Vagina (tissue), 2 donors: Measurements from ENCODE around the gene CDC20B. TPM values are rescaled to one million over a fixed set of nuclear protein-coding genes. Genes with fewer than 3 reads are reported as not detected.
"Not testable (repeated sequence)": the region's sequence is repeated elsewhere in the genome, so short reads cannot be mapped to it uniquely, and the experiment has no call there.

Source experiments
- DNase-seq, 2 donors: peaks; one replicate each; pipeline ENCODE4 v3.0.0-alpha.2; 2017; ENCODE audit errors: extremely low spot score in 2 of 2
- H3K27ac ChIP-seq: fragments of 200-600 bp; sonication (generic); one replicate; pipeline ENCODE4 v1.5.1; 2019
- H3K27me3 ChIP-seq: fragments of 200-600 bp; sonication (generic); one replicate; pipeline ENCODE4 v1.5.1; 2019
- H3K36me3 ChIP-seq, 2 donors: fragments of 200-600 bp; sonication (generic); one replicate each; pipeline ENCODE4 v1.5.1; 2017 to 2019
- H3K4me1 ChIP-seq: fragments of 200-600 bp; sonication (generic); one replicate; pipeline ENCODE4 v1.5.1; 2019
- H3K4me3 ChIP-seq, 2 donors: fragments of 200-600 bp; sonication (generic); 1 replicate in 1 of 2; 2 replicates in 1 of 2; pipeline ENCODE4 v1.5.1; 2016 to 2019
- H3K9me3 ChIP-seq: fragments of 200-600 bp; sonication (generic); one replicate; pipeline ENCODE4 v1.5.1; 2019
- POLR2A ChIP-seq, 2 donors: fragments of 450-650 bp; IDR thresholded peaks; one replicate each; pipeline ENCODE4 v1.6.1; 2017; ENCODE audit warnings: antibody characterized with exemption in 2 of 2, mild to moderate bottlenecking in 2 of 2, moderate library complexity in 2 of 2
- POLR2AphosphoS5 ChIP-seq, 2 donors: sonication (generic); formaldehyde crosslinking; IDR thresholded peaks; one replicate each; pipeline ENCODE4 v1.9.0; 2017; ENCODE audit warnings: antibody characterized with exemption in 2 of 2, mild to moderate bottlenecking in 2 of 2, low read depth in 1 of 2; ENCODE audit not compliant: insufficient read depth in 1 of 2
- intact Hi-C: fragments of 100-400 bp; cut with DNase I; formaldehyde crosslinking; loops from one replicate; pipeline ENCODE4 v1.15.1; 2023
- total RNA-seq: library from RNA; depleted of rRNA; stranded (reverse); fragments of >200 nt; gene quantifications from one replicate; pipeline ENCODE4 v1.2.3, GENCODE V29; 2016
- TF ChIP-seq, protein P1 (sequence below), 3 experiments: fragments of 450-650 bp in 2 of 3; fragments of 200-600 bp in 1 of 3; sonication (generic) in 1 of 3; IDR thresholded peaks; one replicate each; pipeline ENCODE4 v1.5.1; 2017 to 2019; ENCODE audit warnings: antibody characterized with exemption in 3 of 3, mild to moderate bottlenecking in 2 of 3, moderate library complexity in 2 of 3

The CDC20B gene
- total RNA-seq, 1 donor from 2014 or later, result not detected

DNA sequence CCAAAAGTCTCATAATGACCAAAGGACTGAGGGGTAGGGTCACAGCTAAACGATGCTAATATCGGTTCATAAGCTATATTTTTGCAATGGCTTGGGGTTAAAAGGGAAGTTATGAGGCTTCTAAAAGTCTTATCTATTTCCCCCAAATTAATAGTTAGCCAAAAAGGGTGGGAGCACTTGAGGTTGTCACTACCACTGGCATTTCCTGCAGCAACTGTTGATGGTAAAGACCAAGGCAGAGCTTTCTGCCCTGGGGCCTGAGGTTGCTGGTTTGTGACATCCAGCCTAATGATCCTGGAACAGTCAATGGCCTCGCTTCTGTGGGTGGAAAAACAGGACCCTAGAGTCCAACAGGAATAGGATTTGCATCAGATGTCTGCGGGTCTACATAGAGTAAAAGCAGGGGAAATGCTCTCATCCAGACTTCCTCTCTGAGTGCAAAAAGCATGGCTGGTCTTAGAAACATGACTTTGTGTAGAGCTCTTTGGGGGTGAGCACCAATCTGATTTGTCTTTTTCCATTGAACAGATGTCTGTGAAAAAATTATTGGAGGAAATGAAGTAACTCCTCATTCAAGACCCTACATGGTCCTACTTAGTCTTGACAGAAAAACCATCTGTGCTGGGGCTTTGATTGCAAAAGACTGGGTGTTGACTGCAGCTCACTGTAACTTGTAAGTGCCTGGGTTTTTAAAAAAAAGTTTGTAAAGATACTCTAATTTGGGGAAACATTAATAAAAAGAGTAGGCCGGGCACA is 67.9 kb downstream of the CDC20B start:
- Histone ChIP-seq H3K27me3 (no peaks in the 10 kb centered on the region), H3K9me3 (no peaks in the 10 kb centered on the region), H3K27ac (no peak overlapping the region), H3K36me3 (no peaks in the 10 kb centered on the region), H3K4me3 (no peak overlapping the region), H3K4me1 (no peaks in the 10 kb centered on the region)
- intact Hi-C loops, result no loop called here
- TF ChIP-seq POLR2A (IDR thresholded peaks at IDR 0.05) (no peak), POLR2AphosphoS5 (IDR thresholded peaks at IDR 0.05; ENCODE audit: insufficient read depth in 1 of 2, low read depth in 1 of 2) (no peak)
- TF ChIP-seq, protein P1, sequence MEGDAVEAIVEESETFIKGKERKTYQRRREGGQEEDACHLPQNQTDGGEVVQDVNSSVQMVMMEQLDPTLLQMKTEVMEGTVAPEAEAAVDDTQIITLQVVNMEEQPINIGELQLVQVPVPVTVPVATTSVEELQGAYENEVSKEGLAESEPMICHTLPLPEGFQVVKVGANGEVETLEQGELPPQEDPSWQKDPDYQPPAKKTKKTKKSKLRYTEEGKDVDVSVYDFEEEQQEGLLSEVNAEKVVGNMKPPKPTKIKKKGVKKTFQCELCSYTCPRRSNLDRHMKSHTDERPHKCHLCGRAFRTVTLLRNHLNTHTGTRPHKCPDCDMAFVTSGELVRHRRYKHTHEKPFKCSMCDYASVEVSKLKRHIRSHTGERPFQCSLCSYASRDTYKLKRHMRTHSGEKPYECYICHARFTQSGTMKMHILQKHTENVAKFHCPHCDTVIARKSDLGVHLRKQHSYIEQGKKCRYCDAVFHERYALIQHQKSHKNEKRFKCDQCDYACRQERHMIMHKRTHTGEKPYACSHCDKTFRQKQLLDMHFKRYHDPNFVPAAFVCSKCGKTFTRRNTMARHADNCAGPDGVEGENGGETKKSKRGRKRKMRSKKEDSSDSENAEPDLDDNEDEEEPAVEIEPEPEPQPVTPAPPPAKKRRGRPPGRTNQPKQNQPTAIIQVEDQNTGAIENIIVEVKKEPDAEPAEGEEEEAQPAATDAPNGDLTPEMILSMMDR (IDR thresholded peaks at IDR 0.05), result no peak
- no peak for DNase-seq

DNA sequence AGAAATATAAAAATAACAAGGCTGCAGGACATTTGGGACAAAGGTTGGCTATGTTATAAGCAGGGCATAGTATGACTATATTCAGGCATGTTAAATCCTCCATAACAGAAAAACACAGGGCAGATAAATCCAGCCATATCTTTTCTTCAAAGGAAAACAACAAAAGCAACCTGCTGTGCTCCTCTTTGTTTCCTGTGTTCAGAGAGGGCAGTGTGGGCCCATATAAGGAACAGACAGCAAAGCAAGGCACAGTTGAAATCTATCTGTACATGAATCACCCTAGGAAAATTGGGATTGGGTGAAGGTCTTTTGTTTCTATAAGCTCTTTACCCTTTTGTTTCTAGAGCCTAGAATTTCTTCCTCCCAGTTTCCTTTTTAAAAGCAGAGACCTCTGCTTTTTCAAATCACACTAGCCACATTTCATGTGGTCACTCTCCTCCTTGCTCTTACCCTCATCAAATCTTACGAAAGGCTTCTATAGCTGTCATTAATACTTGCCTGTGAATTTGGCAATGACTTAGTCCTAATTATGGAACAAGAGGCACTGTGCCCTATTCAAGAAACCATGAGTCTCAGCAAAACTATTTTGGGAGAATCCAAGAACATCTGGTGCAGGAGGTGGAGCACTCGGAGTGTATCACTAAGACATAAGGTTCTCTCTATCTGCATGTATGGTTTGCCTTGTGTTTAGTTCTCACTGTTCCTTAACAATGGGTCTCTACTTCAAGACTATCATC is 68.8 kb downstream of the CDC20B start:
- no peaks in the 10 kb centered on the region for H3K27me3 ChIP-seq
- no peak overlapping the region for H3K4me3 ChIP-seq
- H3K36me3 ChIP-seq, result no peaks in the 10 kb centered on the region
- intact Hi-C loops, result no loop called here
- no peaks in the 10 kb centered on the region for H3K9me3 ChIP-seq
- H3K27ac ChIP-seq, result no peak overlapping the region
- H3K4me1 ChIP-seq, result no peaks in the 10 kb centered on the region
- TF ChIP-seq POLR2A (IDR thresholded peaks at IDR 0.05), result no peak
- no peak for TF ChIP-seq POLR2AphosphoS5 (IDR thresholded peaks at IDR 0.05; ENCODE audit: insufficient read depth in 1 of 2, low read depth in 1 of 2)
- TF ChIP-seq, protein P1 (IDR thresholded peaks at IDR 0.05), result no peak
- DNase-seq, result no peak

DNA sequence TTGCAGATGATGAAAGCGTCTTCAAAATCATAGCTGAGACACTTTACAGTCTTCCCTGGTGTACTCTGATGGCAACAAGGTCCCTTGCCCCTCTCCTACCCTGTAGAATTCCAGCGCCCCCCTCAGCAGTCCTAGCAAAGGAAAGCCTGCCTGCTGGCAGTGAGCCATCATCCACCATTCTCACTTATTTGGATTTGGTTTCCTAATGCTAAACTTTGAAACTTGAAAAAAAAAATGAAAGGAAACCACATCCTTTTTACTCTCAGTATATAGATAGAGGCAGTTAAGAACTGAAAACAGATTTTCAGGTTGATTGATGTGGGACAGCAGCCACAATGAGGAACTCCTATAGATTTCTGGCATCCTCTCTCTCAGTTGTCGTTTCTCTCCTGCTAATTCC is 70.6 kb downstream of the CDC20B start, which contains the start of gene GZMA:
TSS of gene GZMA (plus strand) at position 299 of the 400 bp plus-strand sequence. CDS start at position 336, 37 bp downstream.
- Histone ChIP-seq H3K36me3 (no peaks in the 10 kb centered on the region), H3K4me1 (no peaks in the 10 kb centered on the region), H3K4me3 (no peak within 1 kb of the TSS), H3K27ac (no peak within 1 kb of the TSS), H3K27me3 (no peaks in the 10 kb centered on the region), H3K9me3 (no peaks in the 10 kb centered on the region)
- no peak for DNase-seq
- TF ChIP-seq POLR2A (IDR thresholded peaks at IDR 0.05) (no peak), POLR2AphosphoS5 (IDR thresholded peaks at IDR 0.05; ENCODE audit: insufficient read depth in 1 of 2, low read depth in 1 of 2) (no peak)
- TF ChIP-seq, protein P1 (IDR thresholded peaks at IDR 0.05), result no peak
- intact Hi-C loops, result no loop called here

DNA sequence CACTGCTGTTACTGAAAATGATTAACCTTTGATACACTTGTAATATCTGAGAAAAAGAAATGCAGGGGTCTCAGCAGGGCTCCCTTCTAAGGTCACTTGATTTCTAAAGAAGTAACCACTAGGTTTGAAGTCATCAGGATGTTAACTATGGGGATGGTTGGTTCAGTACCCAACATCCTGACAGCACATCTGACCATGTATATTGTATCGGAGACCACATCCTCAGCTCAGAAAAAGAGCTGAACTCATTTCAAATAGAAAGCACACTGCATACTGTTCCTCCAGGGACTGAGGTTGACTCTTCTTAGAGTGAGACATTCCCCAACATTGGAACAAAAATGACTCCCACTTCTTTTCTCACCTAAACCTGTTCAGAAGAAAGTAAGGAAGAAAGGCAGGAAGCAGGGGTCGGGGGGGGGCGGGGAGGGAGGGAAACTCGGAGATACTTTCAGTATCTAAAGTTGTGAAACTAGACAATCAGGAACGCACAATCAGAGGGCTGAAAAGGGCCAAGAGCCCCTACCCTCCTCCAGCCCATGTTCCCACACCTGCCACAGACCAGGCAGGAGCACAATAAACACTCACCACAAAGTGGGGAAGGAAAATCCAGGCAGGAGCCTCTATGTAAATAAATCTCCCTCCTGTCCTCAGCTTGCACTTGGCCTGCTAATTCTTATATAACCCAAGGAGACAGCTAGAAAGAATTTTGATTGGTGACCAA is 71.3 kb downstream of the CDC20B start:
- Histone ChIP-seq H3K4me1 (no peaks in the 10 kb centered on the region), H3K9me3 (no peaks in the 10 kb centered on the region), H3K4me3 (no peak overlapping the region), H3K36me3 (no peaks in the 10 kb centered on the region), H3K27me3 (no peaks in the 10 kb centered on the region), H3K27ac (no peak overlapping the region)
- TF ChIP-seq, protein P1 (IDR thresholded peaks at IDR 0.05), result no peak
- no peak for TF ChIP-seq POLR2A (IDR thresholded peaks at IDR 0.05)
- TF ChIP-seq POLR2AphosphoS5 (IDR thresholded peaks at IDR 0.05; ENCODE audit: insufficient read depth in 1 of 2, low read depth in 1 of 2), result no peak
- intact Hi-C loops, result no loop called here
- no peak for DNase-seq

DNA sequence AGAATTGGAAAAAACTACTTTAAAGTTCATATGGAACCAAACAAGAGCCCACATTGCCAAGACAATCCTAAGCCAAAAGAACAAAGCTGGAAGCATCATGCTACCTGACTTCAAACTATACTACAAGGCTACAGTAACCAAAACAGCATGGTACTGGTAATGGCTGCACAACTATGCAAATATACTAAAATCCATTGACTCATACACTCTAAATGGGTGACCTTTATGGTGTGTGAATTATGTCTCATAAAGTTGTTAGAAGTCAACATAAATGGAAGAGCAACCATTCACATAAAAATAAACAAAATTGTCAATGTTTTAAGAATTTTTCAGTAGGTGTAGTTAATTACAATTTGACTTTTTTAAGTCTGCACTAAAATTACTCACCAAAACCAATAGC is 71.8 kb downstream of the CDC20B start:
- intact Hi-C loops, H3K4me3 ChIP-seq, H3K27me3 ChIP-seq, H3K27ac ChIP-seq, H3K4me1 ChIP-seq, H3K9me3 ChIP-seq, H3K36me3 ChIP-seq, DNase-seq: not testable (repeated sequence)
